ENCODE data around the gene DEF6. TPM values are rescaled to one million over a fixed set of nuclear protein-coding genes. Genes with fewer than 3 reads are reported as not detected.

DEF6 gene
- total RNA-seq, 2 donors from 2014 or later: 6.3 to 6.8 TPM

DNA sequence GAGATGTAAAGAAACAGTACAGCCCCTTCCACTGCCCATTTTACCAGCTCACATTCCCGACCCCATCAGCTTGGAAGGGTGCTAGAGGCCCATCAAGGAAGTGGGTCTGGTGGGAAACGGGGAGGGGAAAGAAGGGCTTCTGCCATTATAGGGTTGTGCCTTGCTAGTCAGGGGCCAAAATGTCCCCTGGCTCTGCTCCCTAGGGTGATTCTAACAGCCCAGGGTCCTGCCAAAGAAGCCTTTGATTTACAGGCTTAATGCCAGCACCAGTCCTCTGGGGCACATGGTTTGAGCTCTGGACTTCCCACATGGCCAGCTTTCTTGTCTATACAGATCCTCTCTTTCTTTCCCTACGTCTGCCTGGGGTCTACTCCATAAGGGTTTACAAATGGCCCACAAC, 48.7 kb upstream of the DEF6 start:
- no peak overlapping the region for H3K9ac ChIP-seq (ENCODE audit: extremely low read depth, low read length, poor library complexity, severe bottlenecking)
- TF ChIP-seq, protein P1, sequence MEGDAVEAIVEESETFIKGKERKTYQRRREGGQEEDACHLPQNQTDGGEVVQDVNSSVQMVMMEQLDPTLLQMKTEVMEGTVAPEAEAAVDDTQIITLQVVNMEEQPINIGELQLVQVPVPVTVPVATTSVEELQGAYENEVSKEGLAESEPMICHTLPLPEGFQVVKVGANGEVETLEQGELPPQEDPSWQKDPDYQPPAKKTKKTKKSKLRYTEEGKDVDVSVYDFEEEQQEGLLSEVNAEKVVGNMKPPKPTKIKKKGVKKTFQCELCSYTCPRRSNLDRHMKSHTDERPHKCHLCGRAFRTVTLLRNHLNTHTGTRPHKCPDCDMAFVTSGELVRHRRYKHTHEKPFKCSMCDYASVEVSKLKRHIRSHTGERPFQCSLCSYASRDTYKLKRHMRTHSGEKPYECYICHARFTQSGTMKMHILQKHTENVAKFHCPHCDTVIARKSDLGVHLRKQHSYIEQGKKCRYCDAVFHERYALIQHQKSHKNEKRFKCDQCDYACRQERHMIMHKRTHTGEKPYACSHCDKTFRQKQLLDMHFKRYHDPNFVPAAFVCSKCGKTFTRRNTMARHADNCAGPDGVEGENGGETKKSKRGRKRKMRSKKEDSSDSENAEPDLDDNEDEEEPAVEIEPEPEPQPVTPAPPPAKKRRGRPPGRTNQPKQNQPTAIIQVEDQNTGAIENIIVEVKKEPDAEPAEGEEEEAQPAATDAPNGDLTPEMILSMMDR (conservative IDR thresholded peaks at IDR 0.05): no peak
- H3K4me3 Mint-ChIP-seq: no peak overlapping the region
- H3K27me3 ChIP-seq (ENCODE audit: control insufficient read depth, insufficient read depth, low read length, poor library complexity, severe bottlenecking): no peaks in the 10 kb centered on the region
- H3K4me1 Mint-ChIP-seq: peaks cover 13% of the 10 kb centered on the region
- no peaks in the 10 kb centered on the region for H3K9me3 ChIP-seq (ENCODE audit: control insufficient read depth, low read length)
- peaks cover 15% of the 10 kb centered on the region for H3K36me3 ChIP-seq (ENCODE audit: control insufficient read depth, insufficient read depth, low read length)
- H3K9me3 Mint-ChIP-seq: no peaks in the 10 kb centered on the region
- H3K27ac ChIP-seq (ENCODE audit: low read depth, low read length): no peak overlapping the region
- H3K27ac Mint-ChIP-seq: no peak overlapping the region
- no peak overlapping the region for H3K4me3 ChIP-seq (ENCODE audit: low read length)
- H3K36me3 Mint-ChIP-seq (ENCODE audit: low read depth): peaks cover 4% of the 10 kb centered on the region
- DNase-seq: no peak
- H3K4me1 ChIP-seq (ENCODE audit: control insufficient read depth, insufficient read depth, low read length): no peaks in the 10 kb centered on the region
- no peaks in the 10 kb centered on the region for H3K27me3 Mint-ChIP-seq (ENCODE audit: insufficient read depth)
- WGBS, 2 experiments (ENCODE audit: insufficient coverage in 1 of 2, insufficient read length in 1 of 2): 90 to 95% methylated on average over 2 to 3 of the region's 3 CpGs

DNA sequence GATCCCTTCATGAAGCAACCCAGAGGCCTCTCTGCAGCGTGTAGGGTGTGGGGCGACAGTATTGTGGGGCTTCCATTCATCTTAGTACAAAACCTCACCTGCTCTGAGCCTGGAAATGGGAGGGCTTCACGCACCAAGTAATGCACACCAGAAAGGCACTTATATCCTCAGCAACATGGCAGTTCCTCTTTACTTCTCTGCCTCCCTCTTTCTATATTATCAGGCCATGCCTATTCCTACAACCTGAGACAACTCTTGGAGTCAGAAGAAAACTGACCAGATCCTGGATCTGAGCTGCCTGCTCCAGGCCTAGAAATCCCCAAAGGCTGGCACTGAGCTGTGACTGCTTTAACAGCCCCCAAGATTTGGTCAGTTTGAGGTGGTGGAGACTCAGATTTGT, 45.7 kb upstream of the DEF6 start:
- no peak for DNase-seq
- Mint-ChIP-seq H3K4me3 (no peak overlapping the region), H3K27ac (no peak overlapping the region), H3K36me3 (ENCODE audit: low read depth) (peaks cover 1% of the 10 kb centered on the region), H3K4me1 (peaks cover 13% of the 10 kb centered on the region), H3K9me3 (no peaks in the 10 kb centered on the region), H3K27me3 (ENCODE audit: insufficient read depth) (no peaks in the 10 kb centered on the region)
- WGBS, 2 experiments (ENCODE audit: insufficient coverage in 1 of 2, insufficient read length in 1 of 2): 95 to 96% methylated on average over 3 of the region's 3 CpGs
- Histone ChIP-seq H3K4me1 (ENCODE audit: control insufficient read depth, insufficient read depth, low read length) (no peaks in the 10 kb centered on the region), H3K27ac (ENCODE audit: low read depth, low read length) (no peak overlapping the region), H3K4me3 (ENCODE audit: low read length) (no peak overlapping the region), H3K9me3 (ENCODE audit: control insufficient read depth, low read length) (no peaks in the 10 kb centered on the region), H3K36me3 (ENCODE audit: control insufficient read depth, insufficient read depth, low read length) (no peaks in the 10 kb centered on the region), H3K27me3 (ENCODE audit: control insufficient read depth, insufficient read depth, low read length, poor library complexity, severe bottlenecking) (no peaks in the 10 kb centered on the region), H3K9ac (ENCODE audit: extremely low read depth, low read length, poor library complexity, severe bottlenecking) (no peak overlapping the region)
- TF ChIP-seq, protein P1 (conservative IDR thresholded peaks at IDR 0.05): no peak

DNA sequence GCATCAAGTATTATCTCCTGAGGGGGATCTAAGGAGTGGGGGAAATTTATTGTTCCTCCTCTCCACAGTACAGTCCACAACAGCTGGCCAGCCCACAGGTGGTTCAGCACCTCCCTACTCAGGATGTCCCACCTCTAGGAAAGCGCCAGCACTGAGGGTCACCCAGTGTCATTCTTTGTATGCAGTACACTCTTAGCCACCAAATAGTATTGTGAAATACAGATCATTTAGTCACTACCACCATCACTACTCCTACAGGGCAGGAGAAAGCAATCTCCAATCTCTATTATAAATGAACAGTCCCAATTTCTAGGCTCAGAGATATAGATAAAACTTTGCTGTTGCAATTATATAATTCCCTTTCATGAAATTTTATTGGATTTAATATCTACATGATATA, 44.4 kb upstream of the DEF6 start:
- no peaks in the 10 kb centered on the region for H3K36me3 ChIP-seq (ENCODE audit: control insufficient read depth, insufficient read depth, low read length)
- no peaks in the 10 kb centered on the region for H3K27me3 ChIP-seq (ENCODE audit: control insufficient read depth, insufficient read depth, low read length, poor library complexity, severe bottlenecking)
- no peak overlapping the region for H3K9ac ChIP-seq (ENCODE audit: extremely low read depth, low read length, poor library complexity, severe bottlenecking)
- H3K27ac Mint-ChIP-seq: no peak overlapping the region
- TF ChIP-seq, protein P1 (conservative IDR thresholded peaks at IDR 0.05): no peak
- H3K9me3 Mint-ChIP-seq: no peaks in the 10 kb centered on the region
- H3K27me3 Mint-ChIP-seq (ENCODE audit: insufficient read depth): no peaks in the 10 kb centered on the region
- no peak overlapping the region for H3K4me3 ChIP-seq (ENCODE audit: low read length)
- peaks cover 2% of the 10 kb centered on the region for H3K4me1 ChIP-seq (ENCODE audit: control insufficient read depth, insufficient read depth, low read length)
- H3K27ac ChIP-seq (ENCODE audit: low read depth, low read length): no peak overlapping the region
- DNase-seq: no peak
- no peaks in the 10 kb centered on the region for H3K9me3 ChIP-seq (ENCODE audit: control insufficient read depth, low read length)
- peaks cover 1% of the 10 kb centered on the region for H3K36me3 Mint-ChIP-seq (ENCODE audit: low read depth)
- peaks cover 13% of the 10 kb centered on the region for H3K4me1 Mint-ChIP-seq
- H3K4me3 Mint-ChIP-seq: no peak overlapping the region
- 100% methylated on average over 1 of the region's 1 CpG for WGBS, 2 experiments (ENCODE audit: insufficient coverage in 1 of 2, insufficient read length in 1 of 2)
